Endothelial cell of umbilical vein (primary cell): ENCODE measurements around the gene SPIRE2.

Source experiments
- TF ChIP-seq, protein P1 (sequence below), 2 donors: IDR thresholded peaks; 1 replicate in 1 of 2; 2 replicates in 1 of 2; pipeline ENCODE4 v1.5.1; 2011; ENCODE audit warnings: low read length in 2 of 2, mild to moderate bottlenecking in 2 of 2, moderate library complexity in 2 of 2, control low read depth in 1 of 2, inconsistent platforms in 1 of 2, low read depth in 1 of 2; ENCODE audit not compliant: insufficient read depth in 1 of 2; ENCODE audit errors: extremely low read depth in 1 of 2
- TF ChIP-seq, protein P2 (sequence below): IDR thresholded peaks from 2 replicates; pipeline ENCODE4 v1.6.1; 2011; ENCODE audit not compliant: insufficient read depth, insufficient read length

DNA sequence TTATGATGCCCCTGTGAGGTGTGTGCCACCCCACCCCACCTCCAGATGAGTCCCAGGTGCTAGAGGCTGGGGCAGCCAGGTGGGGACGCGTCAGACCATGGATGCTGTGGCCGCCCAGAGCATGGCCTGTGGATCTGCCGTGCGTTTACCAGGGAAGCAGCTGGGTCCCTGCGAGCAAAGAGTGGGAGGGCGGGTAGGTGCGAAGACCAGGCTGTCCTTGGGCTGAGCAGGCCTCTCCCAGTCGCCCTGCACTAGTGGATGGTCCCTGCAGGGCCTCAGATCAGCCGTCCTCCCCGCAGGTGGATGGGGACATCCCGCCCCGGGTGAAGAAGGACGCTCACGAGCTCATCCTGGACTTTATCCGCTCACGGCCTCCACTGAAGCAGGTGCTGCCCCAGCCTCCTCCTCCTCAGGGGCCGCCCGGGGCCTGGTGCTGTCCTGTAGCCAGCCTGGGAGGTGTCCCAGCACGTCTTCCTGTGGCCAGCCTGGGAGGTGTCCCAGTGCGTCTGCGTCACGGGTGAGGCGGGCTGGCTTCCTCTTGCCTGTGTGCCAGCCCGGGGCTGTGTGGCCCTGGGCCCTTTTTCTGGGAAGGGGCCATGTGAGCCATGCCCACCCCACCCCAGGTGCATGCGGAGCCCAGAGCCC, 27.1 kb downstream of the SPIRE2 start:
- TF ChIP-seq, protein P1, sequence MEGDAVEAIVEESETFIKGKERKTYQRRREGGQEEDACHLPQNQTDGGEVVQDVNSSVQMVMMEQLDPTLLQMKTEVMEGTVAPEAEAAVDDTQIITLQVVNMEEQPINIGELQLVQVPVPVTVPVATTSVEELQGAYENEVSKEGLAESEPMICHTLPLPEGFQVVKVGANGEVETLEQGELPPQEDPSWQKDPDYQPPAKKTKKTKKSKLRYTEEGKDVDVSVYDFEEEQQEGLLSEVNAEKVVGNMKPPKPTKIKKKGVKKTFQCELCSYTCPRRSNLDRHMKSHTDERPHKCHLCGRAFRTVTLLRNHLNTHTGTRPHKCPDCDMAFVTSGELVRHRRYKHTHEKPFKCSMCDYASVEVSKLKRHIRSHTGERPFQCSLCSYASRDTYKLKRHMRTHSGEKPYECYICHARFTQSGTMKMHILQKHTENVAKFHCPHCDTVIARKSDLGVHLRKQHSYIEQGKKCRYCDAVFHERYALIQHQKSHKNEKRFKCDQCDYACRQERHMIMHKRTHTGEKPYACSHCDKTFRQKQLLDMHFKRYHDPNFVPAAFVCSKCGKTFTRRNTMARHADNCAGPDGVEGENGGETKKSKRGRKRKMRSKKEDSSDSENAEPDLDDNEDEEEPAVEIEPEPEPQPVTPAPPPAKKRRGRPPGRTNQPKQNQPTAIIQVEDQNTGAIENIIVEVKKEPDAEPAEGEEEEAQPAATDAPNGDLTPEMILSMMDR (IDR thresholded peaks at IDR 0.05; ENCODE audit: extremely low read depth in 1 of 2, insufficient read depth in 1 of 2, low read depth in 1 of 2, low read length in 2 of 2), result no peak
- TF ChIP-seq, protein P2, sequence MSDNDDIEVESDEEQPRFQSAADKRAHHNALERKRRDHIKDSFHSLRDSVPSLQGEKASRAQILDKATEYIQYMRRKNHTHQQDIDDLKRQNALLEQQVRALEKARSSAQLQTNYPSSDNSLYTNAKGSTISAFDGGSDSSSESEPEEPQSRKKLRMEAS, result no peak
